GM18861 (cell line): ENCODE results near the gene TK2.
"Not testable (repeated sequence)": the region's sequence is repeated elsewhere in the genome, so short reads cannot be mapped to it uniquely, and the experiment has no call there.

Source experiments
- ATAC-seq: cut with Tn5 transposase; IDR thresholded peaks from one replicate; pipeline ENCODE4 v1.9.1; 2021; ENCODE audit not compliant: unreplicated experiment

Gene TK2

DNA sequence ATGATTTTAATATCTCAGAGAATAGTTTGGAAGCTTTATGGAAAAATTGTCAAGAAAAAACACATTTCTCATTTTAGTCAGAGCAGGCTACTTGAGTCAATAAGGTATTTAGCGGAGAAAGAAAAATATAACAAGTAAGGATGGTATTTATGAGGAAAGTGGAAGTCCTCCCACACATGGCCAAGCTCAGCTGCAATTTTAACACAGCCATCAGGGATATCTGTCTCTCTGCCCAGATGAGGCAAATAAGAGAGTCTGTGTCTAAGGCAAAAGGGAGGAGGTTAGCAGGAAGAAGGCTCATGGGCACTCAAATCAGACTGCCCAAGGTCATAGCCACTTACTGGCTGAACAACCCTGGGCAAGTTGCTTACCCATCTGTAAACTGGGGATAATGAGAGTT lies 24.2 kb upstream of the TK2 start:
- no peak for ATAC-seq

DNA sequence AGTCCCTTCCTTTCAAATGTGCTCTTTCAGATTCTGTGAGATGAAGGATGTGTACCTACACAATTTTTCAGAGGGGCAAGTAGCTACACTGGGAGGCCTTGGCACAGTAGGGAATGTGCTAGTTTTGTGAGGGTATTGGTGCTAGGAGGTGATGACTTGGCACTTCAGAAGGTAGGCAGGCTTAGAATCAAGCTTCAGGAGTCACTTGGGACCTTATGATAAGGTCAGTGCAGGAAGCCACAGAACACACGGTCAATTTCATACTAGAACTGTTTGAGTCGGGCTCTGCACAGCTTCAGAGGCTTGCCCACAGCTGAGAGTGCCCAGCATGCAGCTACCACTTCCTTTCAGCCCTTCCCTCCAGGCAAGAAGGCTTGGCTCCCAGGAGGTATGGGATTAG lies 22.4 kb upstream of the TK2 start:
- no peak for ATAC-seq

DNA sequence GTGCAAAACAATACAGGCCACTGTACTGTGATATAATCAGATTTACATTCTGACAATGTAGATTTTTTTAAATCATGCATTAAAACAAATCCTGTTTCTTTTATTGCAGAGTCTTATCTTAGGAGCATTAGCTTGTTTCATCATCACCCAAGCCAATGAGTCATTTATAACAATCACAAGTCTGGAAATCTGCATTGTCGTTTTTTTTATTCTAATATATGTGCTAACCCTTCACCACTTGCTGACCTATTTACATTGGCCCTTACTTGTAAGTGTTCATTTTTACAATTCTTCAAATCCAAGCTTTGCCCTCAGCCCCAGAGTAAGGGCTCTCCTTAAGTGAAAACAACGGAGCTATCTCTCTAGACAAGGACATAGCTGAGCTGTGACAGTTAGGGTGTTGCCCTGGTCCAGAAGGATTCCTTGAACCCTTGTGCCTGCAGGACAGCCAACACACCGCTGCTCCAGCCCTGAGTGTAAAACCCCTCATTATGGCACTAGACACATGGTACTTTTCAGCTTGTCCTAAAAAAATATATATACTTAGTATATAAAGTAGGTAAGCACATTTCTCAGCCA lies 20.0 kb upstream of the TK2 start:
- ATAC-seq, result no peak

DNA sequence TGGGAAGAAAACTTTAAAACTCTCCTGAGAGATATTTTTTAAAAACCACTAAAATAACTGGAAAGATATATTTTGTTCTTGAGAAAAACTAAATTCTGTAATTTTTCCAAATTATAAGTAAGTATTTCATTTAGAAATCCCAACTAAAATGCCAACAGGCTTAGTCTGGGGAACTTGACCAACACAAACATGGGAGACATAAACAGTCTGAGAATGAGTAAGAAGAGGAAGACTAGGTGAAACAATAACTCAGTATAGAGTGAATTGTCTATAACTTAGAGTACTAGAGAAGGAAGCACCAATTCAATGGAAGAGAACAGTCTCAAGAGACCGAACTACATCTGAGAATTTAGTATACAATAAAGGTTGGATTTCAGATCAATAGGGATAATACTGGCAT lies 19.2 kb upstream of the TK2 start:
- no peak for ATAC-seq

DNA sequence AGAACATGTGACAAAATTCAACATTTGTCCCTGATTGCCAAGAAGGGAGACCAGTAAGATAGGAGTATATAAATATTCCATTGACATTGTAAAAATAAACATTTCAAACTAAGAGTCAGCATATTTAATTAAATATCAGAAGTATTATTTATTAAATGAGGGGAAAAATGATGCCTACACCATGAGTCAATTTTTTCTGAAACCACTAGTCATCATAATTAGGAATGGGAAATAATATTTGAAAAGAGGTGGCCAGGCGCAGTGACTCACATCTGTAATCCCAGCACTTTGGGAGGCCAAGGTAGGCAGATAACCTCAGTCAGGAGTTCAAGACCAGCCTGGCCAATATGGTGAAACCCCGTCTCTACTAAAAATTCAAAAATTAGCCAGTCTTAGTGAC lies 18.4 kb upstream of the TK2 start:
- ATAC-seq, result no peak

DNA sequence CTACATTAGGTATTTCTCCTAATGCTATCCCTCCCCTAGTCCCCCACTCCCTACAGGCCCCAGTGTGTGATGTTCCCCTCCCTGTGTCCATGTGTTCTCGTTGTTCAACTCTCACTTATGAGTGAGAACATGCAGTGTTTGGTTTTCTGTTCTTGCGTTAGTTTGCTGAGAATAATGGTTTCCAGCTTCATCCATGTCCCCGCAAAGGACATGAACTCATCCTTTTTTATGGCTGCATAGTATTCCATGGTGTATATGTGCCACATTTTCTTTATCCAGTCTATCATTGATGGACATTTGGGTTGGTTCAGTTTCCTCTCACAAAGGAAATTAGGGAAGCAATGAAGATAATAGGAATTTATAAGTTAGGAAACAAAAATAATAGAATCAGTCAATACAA lies 17.3 kb upstream of the TK2 start:
- not testable (repeated sequence) for ATAC-seq

DNA sequence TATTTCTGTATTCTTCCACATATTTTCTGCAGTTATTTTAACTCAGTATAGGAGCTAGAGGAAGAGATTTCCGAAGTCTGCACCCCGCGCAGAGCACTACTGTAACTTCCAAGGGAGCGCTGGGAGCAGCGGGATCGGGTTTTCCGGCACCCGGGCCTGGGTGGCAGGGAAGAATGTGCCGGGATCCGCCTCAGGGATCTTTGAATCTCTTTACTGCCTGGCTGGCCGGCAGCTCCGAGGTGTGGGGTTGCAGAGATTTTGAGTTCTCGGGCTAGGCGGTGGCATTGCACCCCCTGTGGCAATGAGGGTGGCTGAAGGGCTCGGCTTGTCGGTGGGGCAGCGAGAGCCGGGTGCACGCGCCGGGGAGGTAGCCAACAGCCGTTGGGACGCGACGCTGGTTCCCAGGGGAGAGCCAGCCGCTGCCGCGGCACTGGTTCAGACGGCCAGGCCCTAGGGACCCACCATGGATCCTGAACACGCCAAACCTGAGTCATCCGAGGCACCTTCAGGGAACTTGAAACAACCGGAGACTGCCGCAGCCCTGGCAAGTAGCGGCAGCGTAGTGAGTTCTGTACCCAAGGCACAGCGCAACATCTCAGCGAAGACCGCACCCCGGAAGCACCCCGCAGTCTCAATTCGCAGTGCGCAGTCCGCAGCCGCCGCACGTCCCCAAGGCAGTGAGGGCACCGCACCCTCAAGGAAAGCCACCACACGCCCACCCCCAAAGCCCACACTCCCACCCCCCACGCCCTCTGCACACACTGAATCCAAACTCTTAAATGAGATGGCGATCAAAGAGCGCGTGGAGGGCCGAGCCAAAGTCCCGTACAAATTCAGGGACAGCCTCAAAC lies 16.4 kb upstream of the TK2 start, which contains the start of gene CMTM1:
TSS of gene CMTM1 (plus strand) at position 389 of the 851 bp plus-strand sequence. CDS start at position 464, 75 bp downstream.
- no peak for ATAC-seq

DNA sequence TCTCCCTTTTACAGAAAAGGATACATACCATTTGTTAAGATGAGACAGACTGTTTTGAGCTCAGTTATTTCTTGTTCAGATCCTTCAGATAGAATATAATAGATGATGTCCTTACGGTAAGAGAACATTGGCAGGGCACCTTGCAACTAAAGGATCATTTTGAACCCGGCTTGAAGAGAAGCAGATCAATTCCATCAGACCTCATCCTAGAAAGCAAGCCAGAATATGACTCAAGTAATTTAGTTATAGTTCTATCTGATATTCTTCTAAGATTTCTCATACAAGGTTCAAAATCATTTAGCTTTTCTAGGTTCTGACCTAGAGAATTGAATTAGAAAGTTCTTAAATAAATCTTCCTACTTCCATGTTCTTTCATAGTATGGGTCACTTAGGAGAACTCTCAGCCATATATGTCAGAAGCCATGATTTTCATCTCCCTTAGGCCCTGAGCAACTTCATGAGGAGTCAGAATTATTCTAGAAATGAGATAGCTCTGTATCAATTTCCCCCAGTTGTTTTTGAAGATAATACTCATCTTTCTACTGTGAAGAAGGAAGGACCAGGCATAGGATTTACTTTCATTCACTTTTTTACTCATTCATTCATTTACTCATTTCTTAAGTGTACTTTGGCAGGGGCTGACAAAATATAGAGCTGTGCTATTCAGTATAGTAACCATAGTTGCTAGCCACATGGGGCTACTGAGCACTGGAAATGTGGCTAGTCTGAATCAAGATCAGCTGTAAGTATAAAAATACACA lies 13.8 kb upstream of the TK2 start:
- no peak for ATAC-seq

DNA sequence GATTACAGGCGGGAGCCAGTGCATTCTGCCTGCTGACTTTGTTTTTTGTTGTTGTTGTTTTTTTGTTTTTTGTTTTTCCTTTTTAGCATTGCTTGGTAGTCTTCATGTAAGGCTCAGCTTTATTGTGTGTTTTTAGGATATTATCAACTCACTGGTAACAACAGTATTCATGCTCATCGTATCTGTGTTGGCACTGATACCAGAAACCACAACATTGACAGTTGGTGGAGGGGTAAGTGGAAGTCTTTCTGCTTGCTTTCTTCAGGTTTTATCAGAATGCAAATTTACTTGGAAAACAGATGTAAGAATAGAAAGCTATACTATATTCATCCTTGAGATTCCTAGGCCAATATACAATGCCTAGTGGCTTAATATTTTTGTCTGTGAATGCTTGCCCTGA lies 13.1 kb upstream of the TK2 start:
- ATAC-seq, result no peak

DNA sequence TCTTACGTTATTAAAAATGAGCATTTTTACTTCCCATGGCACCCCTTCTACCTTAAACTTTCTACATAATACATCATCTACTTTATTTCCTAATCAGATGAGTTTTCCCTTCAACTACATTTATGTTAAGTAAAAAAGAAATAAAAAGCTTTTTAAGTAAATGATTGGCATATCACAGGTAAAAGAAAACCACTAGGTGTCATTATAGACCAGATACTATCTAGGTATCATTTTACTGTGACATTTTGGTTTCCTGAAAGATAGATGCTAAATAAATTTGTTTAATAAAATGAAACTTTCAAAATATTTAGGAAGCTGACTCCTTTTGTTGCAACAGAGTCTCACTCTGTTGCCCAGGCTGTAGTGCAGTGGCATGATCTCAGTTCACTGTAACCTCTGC lies 12.5 kb upstream of the TK2 start:
- ATAC-seq, result no peak

DNA sequence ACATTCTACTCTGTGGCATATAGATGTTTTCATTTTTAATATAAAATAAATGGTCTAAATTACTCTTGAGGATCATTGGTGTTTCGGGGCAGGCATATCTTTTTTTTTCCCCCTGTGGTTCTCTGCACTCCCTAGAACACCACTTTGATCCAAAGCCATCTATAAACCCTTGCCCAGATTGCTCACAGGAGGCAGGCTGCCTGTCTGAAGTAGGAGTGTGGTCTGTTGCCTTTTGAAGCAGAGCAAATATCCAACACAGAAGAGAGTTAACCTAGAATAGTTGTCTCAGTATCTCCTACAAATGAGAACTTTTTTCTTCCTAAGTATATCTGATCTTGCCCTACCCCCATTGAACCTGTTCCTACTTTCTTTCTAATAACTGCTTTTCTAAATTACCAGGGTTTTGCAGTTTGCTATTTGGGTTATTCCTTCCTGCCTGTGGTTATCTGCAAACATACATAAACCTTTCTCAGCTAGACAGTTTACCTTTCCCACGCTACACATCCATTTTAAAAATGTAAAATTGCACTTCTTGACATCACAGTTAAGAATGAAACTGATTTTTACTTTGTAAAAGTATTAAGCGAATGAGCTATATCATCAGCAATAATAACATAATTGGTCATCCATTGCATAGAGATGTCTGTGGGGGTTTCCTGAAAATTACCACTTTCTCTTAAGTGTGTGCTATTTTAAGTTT lies 11.6 kb upstream of the TK2 start:
- no peak for ATAC-seq

DNA sequence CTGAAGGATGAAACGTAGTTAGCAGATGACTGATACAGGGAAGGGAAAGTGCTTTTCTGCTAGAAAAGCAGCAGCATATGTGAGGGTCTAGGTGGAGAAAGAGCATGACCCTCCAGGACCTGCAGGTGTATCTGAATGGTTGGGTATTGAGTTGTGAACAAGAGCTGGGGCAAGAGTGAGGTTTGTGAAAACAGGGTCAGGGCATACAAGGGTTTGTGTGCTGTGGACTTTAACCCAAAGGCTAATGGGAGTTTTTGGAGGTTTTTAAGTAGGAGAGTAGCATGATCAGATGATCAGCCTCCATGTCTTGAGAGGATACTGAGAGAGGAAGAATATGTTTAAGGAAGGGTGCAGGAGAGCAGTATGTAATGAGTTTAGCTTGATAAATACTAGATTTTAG lies 10.2 kb upstream of the TK2 start:
- no peak for ATAC-seq

DNA sequence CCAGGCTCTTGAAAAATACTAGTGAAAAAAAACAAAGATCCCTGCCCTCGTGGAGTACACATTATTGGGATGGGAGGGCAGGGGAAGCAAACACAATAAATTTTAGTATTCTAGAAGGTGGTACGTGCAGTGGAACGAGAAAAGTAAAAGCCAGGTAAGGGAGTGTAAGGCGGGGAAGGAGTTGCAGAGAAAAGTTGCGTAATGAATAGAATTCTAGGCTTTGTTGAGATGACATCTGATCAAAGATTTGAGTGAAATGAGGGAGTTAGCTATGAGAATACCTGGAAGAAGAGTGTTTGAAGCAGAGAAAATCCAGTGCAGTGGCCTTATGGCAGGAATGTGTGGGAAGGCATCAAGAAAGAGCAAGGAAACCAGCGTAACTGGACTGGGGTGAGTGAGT lies 4.6 kb upstream of the TK2 start:
- ATAC-seq, result no peak

DNA sequence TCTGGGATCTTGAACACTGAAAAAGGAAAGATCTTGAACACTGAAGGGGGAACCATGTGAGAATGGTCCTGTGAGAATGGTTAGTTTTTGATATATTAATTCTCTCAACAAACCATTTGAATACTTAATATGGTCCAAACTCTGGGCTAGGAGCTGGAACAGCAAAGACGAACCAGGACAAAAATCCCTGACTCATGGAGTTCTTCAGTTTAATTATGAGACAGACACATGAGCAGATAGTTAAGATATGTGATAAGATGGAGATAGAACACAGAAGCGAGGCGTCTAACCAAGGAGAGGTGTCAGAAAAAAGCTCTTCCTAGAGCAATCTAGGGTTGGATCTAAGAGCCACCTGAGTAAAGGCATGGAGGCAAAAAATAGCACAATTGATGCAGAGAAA lies 4.1 kb upstream of the TK2 start:
- no peak for ATAC-seq

DNA sequence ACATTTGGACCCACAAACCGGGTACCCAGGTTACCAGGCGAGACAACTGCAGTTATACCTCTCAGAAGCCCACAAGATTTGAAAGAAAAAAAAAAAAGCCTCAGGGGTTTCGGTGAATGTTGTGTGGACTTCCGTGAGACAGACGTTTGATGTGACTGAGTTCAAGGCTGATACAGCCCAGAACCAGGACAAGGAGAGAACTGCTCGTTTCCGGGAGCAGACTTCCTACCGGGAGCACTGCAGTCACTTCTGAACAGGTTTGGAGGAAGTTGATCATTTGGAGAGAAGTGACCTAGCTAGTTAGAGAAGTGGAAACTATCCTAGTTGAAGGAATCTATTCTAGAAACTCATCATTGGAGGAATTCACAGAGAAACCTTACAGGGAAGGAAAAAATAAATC lies 3.3 kb upstream of the TK2 start:
- no peak for ATAC-seq

DNA sequence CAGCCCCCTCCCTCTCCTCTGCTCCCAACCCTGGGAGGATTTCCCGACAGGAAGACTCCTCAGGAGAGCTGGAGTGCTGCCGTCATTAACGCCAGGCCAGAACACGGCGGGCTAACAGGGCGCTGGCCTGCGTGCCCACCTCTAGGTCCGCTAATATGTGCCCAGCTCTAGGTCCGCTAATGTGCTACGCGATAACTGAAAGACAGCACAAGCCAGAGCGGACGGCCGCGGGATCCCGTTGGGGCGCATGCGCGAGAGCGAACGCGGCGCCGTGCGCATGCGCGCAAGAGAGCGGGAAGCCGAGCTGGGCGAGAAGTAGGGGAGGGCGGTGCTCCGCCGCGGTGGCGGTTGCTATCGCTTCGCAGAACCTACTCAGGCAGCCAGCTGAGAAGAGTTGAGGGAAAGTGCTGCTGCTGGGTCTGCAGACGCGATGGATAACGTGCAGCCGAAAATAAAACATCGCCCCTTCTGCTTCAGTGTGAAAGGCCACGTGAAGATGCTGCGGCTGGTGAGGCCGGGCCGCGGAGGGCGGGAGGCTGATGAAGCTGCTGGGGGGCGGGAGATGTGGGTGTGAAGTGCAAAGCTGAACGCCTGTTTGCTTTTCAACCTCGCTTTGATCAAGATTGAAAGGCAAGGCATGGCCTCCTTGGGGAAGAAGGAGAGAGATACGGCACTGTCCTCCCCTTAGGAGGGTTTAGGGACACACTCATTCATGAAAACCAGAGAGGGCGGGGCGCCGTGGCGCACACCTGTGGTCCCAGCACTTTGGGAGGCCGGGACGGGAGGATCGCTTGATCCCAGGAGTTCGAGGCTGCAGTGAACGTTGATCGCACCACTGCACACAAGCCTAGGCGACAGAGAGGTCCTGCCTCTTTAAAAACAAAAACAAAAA lies 2.6 kb upstream of the TK2 start, which contains the start of gene CKLF:
TSS of gene CKLF (plus strand) at position 291 of the 892 bp plus-strand sequence. CDS start at position 431, 140 bp downstream.
- ATAC-seq, result peak; percentile 61

DNA sequence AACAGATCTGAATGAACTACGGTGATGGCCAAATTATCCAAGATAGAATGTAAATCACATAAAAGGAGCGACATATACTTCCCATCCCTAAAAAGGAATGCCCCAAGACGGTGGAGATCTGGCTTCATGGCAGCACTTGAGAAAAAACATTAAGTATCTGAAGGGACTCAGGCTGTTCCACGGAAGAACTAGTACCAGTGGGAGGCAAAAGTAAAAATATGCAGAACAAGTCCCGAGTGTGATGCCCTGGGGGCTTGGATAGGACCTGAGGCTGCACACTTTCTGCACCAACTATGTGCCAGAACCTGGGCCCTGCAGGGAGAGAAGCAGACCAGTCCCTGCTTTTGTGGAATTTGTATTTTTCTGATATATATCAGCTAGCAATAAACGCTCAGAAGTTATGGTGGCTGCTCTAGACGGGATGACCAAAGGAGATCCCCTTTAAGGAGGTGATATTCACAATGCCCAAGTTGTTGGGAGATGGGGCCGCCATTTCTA lies 1.9 kb upstream of the TK2 start:
- ATAC-seq, result no peak

DNA sequence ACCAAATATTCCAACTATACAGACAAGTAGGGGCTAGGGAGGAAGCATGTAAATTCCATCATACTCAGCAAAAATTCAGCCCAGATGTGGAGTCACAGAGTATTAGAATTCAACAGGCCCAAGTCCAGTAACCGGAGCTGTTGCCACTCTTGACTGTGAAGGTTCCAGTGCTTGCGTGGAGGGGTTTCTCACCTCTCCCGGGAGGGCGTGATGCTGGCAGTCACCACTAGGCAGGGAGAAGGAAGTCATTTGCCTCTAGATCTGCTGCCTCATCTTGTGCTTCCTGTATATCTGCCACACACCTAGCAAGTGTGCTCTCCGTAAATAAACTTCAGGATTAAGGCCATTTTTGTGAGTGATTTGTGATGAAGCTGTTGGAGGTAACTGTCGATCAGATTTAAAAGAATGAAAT lies 1.4 kb upstream of the TK2 start:
- ATAC-seq, result no peak

DNA sequence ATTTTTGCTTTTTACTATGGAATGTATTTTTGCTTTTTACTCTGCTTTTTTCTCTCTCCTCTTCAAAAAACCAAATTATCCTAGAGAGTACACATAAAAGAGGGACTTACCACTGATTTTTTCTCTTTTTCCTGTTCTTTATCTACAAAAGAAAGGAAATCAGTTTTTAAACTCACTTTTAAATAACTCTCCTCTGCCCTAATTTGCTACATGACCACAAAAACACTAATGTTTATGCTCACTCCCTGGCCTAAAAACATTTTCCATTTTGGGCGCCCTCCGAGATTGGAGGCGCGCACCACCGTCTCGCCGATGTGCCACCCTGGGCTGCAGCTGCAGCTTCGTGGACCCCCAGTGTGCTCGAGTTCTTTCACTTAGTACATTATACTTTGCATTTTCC lies 1.1 kb downstream of the TK2 start:
- ATAC-seq, result no peak

DNA sequence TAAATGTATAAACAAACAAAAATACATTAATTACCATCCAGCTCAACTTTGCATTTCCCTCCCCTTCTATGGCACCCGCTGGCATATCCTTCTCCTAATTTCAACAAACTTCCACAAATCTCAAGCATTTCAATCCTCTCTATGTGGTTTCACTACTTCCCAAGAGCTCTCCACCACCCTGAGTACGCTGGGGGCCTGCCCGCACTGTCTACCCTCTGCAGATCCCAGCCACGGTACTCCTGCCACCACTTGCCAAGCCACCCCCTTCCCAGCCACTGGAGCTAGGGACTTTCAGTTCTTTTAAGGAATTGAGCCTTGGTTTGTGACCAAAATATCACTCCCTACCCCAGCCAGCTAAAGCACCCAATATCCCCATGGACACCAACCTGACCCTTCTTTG lies 1.9 kb downstream of the TK2 start:
- no peak for ATAC-seq
